AG10803 (cell line): ENCODE data around the gene SYCP2.
A peak's percentile ranks its signal among the peaks of the same experiment; 100 is the strongest.

Experiments used
- DNase-seq: peaks from one replicate; pipeline ENCODE4 v3.0.0; 2010; ENCODE audit warnings: low read depth
- H3K4me3 ChIP-seq: 2 replicates; pipeline ENCODE4 v1.5.1; 2011; ENCODE audit warnings: mild to moderate bottlenecking, low read length, control low read depth
- TF ChIP-seq, protein P1 (sequence below): conservative IDR thresholded peaks from 2 replicates; pipeline ENCODE4 v1.5.1; 2011; ENCODE audit warnings: mild to moderate bottlenecking, low read length, control low read depth, inconsistent platforms

The SYCP2 gene

GRCh38 chr20:59944726-59945125 is 11.3 kb upstream of the SYCP2 start:
- TF ChIP-seq, protein P1, sequence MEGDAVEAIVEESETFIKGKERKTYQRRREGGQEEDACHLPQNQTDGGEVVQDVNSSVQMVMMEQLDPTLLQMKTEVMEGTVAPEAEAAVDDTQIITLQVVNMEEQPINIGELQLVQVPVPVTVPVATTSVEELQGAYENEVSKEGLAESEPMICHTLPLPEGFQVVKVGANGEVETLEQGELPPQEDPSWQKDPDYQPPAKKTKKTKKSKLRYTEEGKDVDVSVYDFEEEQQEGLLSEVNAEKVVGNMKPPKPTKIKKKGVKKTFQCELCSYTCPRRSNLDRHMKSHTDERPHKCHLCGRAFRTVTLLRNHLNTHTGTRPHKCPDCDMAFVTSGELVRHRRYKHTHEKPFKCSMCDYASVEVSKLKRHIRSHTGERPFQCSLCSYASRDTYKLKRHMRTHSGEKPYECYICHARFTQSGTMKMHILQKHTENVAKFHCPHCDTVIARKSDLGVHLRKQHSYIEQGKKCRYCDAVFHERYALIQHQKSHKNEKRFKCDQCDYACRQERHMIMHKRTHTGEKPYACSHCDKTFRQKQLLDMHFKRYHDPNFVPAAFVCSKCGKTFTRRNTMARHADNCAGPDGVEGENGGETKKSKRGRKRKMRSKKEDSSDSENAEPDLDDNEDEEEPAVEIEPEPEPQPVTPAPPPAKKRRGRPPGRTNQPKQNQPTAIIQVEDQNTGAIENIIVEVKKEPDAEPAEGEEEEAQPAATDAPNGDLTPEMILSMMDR, result no peak
- no peak for DNase-seq
- no peak overlapping the region for H3K4me3 ChIP-seq

GRCh38 chr20:59942245-59942644 is 8.8 kb upstream of the SYCP2 start:
- DNase-seq, result no peak
- TF ChIP-seq, protein P1, result no peak
- no peak overlapping the region for H3K4me3 ChIP-seq

DNA sequence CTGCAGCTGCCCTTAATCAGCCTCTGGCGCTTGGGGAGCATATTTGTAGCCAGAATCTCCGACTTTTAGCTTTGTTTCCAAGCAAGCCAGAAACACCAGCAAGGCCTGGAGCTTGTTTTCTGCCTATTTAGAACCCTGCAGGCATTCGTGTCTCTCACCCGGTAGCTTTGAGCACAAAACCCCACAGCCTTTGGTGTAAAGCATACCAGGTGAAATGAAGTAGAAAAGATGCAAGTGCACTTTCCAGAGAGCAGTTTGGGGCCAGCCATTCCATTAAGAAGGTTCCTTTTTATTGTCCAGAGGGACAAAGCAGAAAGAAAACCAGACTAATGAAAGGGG is 7.5 kb upstream of the SYCP2 start:
- no peak for DNase-seq
- TF ChIP-seq, protein P1, result no peak
- H3K4me3 ChIP-seq, result peak overlapping the region; percentile 82

DNA sequence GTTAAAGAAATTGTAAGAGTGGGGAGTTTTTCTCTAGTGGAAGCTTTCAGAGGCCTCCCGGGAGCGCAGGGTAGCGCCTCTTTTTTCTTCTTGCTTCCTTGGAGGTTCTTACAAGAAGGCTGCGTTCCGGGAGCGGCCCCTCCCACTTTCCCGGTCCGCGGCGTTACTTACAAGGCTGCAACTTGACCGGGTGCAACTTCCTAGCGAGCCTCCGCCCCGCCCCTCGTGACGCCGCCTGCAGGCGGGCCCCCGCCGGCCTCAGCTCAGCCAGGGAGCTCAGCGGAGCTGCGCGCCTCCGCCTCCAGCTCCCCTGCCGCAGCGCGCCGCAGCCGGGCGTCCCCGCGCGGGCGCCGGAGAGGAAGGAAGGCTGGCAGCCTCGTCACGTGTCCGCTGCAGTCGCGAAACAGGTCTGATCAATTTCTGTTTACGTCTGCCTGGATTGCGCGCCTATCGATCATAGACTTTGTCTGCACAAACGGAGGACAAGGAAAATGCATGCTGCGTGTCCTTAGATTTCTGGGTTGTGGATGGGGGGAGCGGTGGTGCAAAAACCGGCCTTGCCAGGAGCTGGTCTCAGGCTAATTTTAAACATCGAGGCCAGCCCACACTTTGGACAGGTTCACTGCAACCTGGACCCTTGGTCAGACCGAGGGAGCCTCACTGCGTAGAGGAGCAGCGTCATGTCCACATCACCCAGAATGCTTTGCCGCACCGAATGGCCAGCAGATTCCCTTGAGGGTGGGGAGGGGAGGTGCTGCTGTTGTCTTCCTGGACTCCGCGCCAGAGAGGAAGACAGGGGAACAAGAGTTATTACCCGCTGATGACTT is 6.9 kb upstream of the SYCP2 start, which contains the start of the genes FAM217B and PPP1R3D:
FAM217B (plus strand) TSS at position 261 of the 827 bp plus-strand sequence. CDS start 3,555 bp downstream, outside the sequence.
PPP1R3D (minus strand) TSS at position 177 of the 827 bp plus-strand sequence. CDS start 374 bp downstream, outside the sequence.
- peak; percentile 98 for DNase-seq
- peak within 1 kb of the TSS; percentile 82 for H3K4me3 ChIP-seq
- TF ChIP-seq, protein P1, result no peak

GRCh38 chr20:59939879-59940128 is 6.4 kb upstream of the SYCP2 start:
- H3K4me3 ChIP-seq, result peak overlapping the region; percentile 72
- TF ChIP-seq, protein P1, result no peak
- no peak for DNase-seq

DNA sequence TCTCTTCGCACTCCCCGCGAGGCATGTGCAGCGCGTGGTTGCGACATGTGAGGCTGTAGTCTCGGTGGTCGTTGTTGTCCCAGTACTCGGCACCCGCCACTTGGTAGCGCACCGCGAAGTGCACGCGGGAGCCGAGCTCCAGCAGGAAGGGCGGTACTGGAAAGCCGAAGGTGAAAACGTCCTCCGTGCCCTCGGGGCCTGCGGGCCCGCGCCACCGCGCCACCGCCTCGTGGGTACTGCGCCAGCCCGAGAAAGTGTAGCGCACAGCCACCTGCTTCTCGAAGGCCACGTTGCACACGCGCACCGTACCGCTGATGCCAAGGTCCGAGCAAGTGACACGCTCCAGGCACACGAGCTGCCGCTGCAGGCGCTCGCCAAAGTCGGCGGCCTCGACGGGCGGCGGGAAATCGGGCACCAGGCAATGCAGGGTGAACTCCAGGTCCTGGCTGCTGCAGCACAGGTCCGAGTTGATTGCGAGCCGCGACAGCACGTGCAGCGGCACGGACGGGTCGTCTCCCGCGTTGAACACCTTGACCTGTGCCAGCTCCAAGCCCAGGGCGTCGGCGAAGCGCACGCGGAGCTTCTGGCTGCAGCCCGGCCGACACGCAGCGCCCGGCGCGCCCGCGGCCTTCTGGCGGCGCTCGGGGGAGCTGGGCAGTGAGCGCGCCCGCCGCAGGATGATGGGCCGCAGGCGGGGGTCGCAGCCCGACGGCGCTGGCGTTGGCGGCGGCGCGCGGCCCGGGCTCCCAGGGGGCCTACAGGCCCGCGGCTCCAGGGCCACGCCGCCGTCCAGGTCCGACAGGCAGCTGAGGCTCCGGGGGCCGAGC is 5.8 kb upstream of the SYCP2 start:
- TF ChIP-seq, protein P1, result no peak
- no peak for DNase-seq
- peak overlapping the region; percentile 72 for H3K4me3 ChIP-seq
